GM19043 (cell line): ENCODE data around the gene DIP2C.
"Not testable (repeated sequence)": the region's sequence is repeated elsewhere in the genome, so short reads cannot be mapped to it uniquely, and the experiment has no call there.

Experiments
- ATAC-seq: cut with Tn5 transposase; IDR thresholded peaks from one replicate; pipeline ENCODE4 v1.9.1; 2021; ENCODE audit warnings: low read depth; ENCODE audit not compliant: unreplicated experiment

DIP2C gene

DNA sequence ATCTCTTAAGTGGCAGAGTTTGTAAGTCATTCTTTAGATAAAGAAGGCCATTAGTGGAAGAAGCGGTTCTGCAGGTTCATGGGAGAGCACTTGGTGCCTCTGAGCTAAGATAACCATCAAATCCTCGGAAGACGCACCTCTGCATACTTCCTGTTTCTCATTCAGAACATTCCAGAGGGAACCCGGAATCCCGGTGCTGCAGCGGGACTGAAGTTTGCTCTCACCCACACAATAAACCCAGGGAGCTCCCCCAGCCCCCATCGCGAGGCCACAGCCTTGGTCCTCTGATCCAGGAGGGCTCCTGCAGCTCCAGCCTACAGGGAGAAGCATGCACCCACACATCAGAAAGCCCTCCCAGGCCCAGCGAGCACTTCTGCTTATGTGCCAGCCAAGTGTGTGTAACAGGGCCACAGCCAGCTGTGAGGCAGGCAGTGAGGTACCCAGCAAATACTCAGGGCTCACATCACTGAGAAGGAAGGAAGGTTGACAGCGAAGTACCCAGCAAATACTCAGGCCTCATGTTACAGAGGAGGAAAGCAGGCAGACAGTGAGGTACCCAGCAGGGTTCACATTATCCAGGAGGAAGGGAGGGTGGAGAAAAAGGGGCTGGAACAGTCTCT lies 142.4 kb downstream of the DIP2C start:
- no peak for ATAC-seq

DNA sequence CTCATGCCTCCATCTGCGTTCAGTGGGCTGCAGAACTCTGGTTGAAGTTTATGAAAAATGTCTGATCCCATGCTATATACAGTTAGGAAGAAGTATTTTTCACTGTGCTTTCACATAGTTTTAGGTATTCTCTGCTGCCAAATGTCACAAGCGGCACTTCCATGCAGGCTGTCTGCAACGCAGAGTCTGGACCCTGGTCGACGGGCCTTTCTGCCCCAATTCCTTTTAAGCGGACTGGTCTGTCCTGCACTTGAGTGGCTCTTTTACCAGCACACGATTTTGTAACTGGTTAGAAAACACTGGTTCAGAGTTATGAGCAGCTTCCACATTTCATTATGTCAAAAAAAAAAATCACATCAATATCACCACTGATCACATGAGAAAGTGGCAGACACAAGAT lies 143.0 kb downstream of the DIP2C start:
- ATAC-seq, result no peak

DNA sequence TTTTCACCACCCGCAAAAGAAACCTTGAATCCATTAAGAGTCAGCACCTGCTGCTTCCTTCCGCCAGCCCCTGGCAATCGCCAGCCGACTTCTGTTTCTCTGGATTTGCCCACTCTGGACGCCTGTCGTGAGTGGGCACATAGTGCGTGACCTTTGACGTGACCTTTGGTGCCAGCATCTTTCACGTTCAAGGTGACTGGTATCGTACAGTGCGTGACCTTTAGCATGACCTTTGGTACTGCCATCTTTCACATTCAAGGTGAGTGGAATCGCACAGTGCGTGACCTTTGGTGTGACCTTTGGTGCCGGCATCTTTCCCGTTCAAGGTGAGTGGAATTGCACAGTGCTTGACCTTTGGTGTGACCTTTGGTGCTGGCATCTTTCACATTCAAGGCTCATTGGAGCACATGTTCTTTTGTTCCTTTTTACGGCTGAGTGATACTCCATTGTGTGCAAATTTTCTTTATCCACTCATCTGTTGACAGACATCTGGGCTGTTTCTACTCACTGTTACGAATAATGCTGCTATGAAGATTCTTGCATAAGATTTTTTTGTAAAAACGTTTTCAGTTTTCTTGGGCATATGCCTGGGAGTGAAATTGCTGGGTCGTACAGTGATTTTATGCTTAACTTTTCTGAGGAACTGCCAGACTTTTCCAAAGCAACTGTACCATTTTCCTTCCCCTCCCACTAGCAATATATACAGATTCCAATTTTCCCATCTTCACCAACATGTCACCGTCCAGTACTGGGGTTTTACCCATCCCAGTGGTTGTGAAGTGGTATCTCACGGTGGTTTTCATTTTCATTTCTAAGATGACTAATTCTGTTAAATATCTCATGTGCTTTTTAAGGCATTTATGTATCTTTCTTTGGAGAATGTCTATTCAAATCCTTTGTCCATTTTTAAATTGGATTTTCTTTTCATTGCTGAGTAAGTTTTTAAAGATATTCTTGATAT lies 145.3 kb downstream of the DIP2C start:
- no peak for ATAC-seq

DNA sequence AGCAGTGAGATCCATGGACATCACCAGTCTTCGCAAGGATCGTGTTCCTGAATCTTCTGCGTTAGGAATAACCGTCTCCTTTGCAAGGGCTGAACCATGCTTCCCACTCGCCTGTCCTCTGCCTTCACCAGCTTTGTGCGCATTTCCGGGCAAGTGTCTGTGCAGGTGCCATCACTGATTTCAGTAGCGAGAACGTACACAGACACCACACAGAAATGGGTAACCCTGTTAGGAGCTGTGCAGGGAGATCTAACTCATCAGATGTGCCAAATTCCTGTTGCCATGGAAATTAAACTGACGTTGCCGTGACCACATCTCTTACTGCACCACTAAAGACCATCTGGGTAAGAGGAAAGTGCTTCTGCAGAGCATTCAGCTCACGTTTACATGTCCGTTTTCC lies 146.3 kb downstream of the DIP2C start:
- ATAC-seq, result no peak

DNA sequence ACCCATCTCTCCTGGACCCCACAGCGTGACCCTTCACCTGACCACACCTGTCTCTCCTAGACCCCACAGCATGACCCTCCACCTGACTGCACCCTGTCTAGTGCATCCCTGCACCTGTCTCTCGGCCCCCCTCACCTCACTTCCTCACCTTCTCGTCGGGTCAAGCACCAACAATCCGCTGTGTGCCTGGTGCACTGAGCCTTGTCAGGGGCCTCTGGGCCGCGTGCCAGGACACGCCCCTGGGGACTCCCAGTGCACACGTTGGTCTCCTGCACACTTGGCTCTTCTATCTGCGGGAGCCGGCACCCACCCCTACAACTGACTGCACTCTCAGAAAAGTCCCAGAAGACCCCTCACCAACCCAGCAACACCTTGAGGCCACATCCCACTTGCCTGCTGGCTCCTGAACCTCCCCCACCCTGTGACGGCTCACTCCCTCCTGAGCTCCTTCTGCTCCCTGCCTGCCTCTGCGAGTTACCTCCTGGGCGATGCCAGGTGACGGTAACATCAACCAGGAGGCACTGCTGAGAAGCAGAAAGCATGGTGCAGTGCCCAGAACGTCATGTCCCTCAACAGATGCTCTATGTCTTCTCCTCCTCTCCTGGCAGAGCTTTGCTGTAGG lies 147.6 kb downstream of the DIP2C start:
- ATAC-seq, result no peak

DNA sequence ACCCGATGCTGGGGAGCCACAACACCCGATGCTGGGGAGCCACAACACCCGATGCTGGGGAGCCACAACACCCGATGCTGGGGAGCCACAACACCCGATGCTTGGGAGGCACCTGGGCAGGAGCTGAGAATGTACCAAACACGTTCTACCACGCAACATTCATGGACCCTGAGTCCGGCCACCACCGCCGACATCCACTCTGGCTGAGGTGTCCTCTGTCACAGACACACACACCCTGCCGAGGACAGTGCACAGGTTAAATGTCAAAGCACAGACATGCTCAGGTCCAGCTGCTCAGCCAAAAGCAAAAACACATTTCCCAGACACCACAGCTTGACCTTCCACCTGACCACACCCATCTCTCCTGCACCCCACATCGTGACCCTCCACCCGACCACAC lies 148.4 kb downstream of the DIP2C start:
- no peak for ATAC-seq

DNA sequence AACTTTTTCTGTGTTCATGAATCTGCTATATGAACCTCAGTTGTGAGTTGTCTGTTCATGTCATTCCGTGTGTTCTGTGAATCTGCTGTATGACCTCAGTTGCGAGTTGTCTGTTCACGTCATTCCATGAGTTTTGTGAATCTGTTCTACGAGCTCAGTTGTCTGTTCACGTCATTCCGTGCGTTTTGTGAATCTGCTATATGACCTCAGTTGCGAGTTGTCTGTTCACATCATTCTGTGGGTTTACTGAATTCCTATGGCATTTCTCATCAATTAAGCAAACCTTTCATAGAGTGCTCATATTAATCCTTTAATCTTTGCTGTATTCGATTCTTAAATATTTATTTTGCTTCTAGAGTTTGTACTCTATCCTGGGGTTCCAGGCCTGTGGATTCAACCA lies 150.6 kb downstream of the DIP2C start:
- ATAC-seq, result no peak

DNA sequence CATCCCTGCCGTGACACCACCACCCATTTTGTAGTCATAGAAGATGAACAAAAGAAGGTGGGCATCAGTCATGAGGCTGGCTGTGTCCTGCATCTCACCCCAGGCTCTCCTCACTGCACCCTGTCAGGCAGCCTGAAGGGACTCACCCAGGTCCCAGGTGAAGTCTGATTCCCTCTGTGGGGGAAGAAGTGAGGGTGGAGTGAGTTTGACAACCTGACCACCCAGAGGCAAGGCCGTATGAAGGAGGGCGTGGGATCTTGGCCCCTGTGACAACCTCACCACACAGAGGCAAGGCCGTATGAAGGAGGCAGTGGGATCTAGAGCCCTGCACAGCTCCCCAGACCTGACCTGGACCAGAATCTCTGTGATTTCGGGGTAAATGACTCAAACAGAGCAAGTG lies 152.5 kb downstream of the DIP2C start:
- no peak for ATAC-seq

DNA sequence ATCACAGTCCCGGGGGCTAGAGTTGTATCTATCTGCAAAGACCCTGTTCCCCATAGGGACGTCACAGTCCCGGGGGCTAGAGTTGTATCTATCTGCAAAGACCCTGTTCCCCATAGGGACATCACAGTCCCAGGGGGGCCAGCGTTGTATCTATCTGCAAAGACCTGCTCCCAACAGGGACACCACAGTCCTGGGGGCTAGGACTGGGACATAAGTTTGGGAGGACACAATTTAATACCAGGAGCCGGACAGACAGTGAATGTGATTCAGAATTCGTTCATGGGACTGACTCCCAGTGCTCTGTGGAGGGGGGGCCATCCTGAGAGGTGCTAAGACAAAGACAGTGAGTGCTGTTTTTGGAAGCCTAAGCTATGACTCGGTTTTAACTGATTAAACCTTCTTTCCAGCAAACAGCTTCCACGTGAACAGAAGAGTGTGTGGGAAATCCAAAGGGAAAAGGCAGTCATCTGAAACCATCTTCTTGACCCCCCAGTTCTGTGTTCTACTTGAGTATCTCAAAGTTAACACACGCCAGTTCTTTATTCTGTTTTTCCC lies 153.0 kb downstream of the DIP2C start:
- ATAC-seq, result no peak

DNA sequence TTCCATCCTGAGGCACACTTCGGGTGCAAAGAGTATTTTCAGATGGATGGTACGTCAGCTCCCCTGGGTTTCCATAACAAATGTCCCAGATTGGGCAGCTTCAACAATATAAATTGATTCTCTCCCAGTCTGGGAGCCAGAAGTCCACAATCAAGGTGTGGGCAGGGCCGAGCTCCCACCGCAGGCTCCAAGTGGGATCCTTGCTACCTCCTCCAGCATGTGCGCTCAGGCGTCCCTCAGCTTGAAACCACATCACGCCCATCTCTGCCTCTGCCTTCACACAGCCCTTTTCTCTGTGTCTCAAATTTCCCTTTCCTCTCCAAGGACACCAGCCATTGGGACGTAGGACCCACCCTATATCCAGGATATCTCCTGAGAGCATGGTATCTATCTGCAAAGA lies 153.5 kb downstream of the DIP2C start:
- no peak for ATAC-seq

DNA sequence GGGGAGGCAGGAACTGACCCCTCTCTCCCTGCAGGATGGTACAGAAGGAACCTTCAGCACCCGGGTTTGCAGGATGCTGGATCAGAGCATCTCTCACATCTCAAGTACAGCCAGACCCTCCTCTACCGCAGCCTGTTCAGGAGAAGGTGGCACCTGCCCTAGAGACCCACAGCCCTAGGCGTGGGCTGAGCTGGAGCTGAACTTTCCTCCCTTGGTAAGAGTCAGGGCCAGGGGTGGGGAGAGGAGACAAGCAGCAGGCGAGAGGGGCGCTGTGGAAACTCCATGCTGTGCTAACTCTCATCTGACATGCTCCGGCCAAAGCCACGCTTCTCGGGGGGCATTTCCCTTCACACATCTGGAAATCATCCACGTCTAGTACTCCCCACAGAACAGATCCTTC lies 154.4 kb downstream of the DIP2C start:
- ATAC-seq, result no peak

DNA sequence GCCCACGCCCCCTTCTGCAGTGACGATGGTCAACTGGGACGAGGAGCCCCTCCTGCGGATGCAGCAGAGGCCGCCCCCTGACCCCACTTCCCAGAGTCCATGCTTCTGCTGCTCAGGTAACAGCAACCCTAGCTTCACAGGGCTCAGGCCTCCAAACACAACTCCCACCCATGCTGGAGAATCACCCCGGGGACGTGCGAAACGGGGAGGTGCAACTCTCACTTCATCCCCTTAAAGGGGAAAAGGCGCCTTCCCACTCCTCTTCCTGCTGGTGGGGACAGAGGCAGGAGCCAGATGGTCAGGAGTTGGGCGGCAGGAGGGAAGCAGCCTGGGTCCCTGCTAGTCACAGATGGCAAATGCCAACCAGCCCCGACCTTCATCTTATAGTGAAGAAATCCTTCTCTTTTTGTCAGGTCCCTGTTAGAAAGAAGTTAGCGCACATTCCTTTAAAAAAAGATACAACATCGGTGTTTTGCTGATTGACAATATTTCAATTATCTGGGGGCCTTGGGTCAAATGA lies 155.4 kb downstream of the DIP2C start:
- no peak for ATAC-seq

DNA sequence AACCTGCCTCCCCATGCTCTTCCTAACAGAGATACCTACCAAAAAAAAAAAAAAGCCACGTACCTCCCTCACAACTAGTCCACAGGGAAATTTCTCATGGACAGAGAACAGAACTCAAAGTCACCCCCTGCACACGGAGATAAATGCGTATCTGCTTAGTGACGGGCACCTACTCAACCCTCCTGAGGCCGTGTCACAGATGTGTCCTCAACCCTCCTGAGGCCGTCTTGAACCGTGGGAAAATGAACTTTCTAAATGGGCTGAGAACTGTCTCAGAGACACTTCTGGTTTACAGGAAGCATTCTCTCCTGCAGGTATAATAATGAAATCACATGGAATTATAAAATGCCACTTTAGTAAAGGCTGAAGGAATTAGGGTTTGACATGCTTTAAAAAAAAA lies 155.9 kb downstream of the DIP2C start:
- ATAC-seq, result no peak

DNA sequence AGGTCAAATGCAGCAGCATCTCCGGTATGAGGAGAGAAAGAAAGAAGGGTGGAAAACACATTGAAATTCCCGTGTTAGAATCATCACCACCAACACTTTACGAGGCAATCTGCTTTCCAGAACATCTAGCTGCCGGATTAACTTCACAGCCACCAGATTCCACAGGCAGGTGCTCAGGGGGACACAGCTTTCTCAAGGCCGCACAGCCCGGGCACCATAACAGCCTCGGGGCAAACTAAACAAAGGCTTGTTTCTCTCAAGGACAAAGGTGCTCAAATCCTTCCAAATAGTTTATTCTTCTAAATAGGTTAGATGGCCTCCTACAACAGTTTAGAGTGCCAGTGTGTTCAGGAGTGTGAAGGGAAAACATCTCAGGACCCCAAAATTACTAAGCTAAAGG lies 156.3 kb downstream of the DIP2C start:
- ATAC-seq, result no peak

DNA sequence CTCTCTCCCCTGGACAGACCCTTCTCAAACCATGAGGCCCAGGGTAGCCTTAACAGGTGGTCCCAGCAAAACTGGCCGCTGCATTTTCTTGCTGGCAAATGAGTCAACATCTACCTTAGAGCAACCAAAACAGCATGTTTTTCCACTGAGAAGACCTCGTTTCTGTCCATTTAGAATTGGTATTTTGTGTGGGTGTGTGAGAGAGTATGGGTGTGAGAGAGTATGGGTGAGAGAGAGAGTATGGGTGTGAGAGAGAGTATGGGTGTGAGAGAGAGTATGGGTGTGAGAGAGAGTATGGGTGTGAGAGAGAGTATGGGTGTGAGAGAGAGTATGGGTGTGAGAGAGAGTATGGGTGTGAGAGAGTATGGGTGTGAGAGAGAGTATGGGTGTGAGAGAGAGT lies 157.1 kb downstream of the DIP2C start:
- not testable (repeated sequence) for ATAC-seq

DNA sequence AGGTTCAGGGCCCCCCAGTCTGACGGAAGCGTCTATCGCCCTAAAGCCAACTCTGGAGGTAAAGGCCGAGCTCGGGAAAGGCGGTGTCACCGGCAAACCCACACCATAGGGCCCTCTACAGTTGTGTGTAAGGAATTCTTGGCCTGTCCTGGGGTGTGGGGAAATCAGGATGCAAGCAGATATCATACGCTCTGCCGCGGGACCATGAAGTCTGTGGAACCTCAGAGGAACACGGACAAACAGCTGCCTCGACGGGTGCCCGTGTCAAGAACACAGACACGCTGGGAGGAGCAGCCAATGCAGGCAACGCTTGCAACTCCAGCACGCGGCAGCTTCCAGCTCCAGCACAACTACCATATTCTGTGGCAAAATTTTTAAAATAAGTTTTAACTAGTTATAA lies 157.9 kb downstream of the DIP2C start:
- no peak for ATAC-seq

DNA sequence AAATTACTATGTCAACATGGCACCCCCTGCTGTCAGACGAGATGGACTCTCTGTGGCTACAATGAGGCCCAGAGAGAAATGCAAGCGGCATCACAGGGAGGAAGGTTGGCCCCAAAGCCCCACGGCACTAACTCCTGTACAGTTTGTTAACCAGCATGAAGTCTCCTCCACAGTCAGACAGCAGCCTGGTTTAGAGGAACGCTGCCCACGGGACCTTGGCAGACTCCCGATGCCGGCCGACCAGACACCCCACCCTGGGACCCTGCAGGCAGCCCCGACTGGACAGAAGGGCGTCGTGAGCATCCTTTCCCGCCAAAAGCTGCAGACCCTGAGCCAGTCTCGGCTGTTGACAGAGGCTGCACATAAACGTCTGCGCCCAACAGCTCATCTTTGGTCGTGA lies 158.8 kb downstream of the DIP2C start:
- ATAC-seq, result no peak

DNA sequence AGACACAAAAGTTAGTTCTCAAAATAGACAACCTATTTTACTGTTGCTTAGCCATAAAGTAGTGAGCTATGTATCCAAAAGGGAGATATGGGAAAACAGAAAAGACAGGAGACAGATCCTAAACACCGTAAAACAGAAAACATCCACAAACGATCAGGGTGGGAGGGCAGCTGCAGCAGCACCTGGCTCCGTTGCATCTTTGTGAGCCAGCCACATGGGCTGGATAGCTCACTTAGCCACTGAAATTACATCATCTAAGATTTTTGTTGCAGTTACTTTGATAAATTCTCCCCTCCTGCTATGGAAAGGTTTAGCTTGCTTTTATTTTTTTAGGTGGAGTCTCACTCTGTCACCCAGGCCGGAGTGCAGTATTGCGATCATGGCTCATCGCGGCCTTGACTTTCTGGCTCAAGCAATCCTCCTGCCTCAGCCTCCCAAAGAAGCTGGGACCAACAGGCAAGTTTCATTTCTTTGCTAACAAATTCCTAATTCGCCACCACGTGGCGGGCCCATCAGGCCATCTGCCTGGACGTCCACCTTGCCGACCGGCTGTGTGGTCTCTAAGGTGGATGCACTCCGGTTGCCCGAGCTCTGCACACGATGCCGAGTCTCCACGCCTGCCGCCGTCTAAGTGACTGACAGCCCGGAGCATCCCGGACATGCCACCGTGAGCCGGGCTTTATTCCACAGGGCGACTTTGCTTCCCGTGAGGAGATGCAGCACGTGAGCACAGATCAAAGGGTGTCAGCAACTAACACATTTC lies 159.8 kb downstream of the DIP2C start:
- no peak for ATAC-seq

DNA sequence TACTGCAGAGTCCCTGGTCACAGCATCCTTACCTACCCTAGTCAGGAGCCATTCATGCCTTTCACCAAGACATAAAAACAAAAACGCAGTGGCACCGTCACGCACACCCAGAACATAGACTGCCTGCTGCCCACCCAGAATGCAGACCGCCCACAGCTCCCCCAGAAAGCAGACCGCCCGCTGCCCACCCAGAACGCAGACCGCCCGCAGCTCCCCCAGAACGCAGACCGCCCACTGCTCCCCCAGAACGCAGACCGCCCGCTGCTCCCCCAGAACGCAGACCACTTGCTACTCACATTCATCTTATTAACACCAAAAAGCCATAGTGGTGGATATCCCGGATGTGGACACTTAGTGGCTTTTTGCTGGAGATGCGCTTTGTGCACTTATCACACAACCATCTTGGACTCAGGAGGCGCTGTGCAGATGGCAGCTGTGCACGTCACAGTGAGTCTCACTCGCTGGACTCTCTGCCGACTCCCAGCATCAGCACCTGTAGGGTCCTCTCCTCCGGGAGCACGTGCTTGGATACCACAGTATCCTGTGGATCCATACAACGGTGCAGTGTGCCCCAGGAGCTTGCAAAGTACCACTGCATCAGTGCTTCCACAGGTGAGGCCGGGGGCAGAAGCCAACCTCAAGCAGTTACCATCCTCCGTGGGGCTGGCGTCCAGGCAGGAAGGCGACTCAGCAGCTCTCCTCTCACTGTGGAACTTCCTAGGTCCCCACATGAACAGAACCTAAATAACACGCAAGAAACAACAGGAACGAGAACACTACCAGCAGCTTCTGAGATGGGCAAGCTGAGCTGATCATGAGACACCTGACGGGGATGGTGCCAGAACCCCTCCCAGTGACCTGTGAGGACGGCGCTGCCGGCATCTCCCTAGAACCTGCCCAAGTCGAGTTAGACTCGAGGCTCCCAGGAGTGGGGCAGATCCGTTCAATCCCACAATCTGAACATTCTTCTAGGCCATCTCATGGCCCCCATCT lies 161.0 kb downstream of the DIP2C start:
- no peak for ATAC-seq
